ENCODE measurements around the gene ID3.
"Not testable (repeated sequence)": the region's sequence is repeated elsewhere in the genome, so short reads cannot be mapped to it uniquely, and the experiment has no call there.

The ID3 gene

GRCh38 chr1:23588749-23589548 is 29.6 kb upstream of the ID3 start:
- no peak for DNase-seq

GRCh38 chr1:23585321-23586022 is 26.2 kb upstream of the ID3 start:
- no peak for DNase-seq

GRCh38 chr1:23583727-23584126 is 24.4 kb upstream of the ID3 start:
- not testable (repeated sequence) for DNase-seq

- no peak for DNase-seq
Observed at GRCh38 chr1:23582820-23583219, 23.5 kb upstream of the ID3 start.

GRCh38 chr1:23581219-23581618 is 21.9 kb upstream of the ID3 start:
- no peak for DNase-seq

- DNase-seq, result no peak
Observed at GRCh38 chr1:23578997-23579363, 19.7 kb upstream of the ID3 start.

GRCh38 chr1:23578311-23578996 is 19.2 kb upstream of the ID3 start:
- DNase-seq, result no peak

- DNase-seq, result no peak
Observed at GRCh38 chr1:23577056-23578004, 18.0 kb upstream of the ID3 start.

GRCh38 chr1:23576338-23577055 is 17.2 kb upstream of the ID3 start:
- no peak for DNase-seq

GRCh38 chr1:23575226-23575810 is 16.0 kb upstream of the ID3 start:
- DNase-seq, result no peak

- no peak for DNase-seq
Observed at GRCh38 chr1:23574265-23574754, 15.0 kb upstream of the ID3 start.

- no peak for DNase-seq
Observed at GRCh38 chr1:23573574-23574182, 14.4 kb upstream of the ID3 start.

GRCh38 chr1:23571465-23571864 is 12.2 kb upstream of the ID3 start:
- DNase-seq, result no peak

GRCh38 chr1:23570001-23570691 is 10.8 kb upstream of the ID3 start:
- DNase-seq, result no peak

- DNase-seq, result no peak
Observed at GRCh38 chr1:23568608-23569383, 9.5 kb upstream of the ID3 start.

GRCh38 chr1:23567996-23568607 is 8.8 kb upstream of the ID3 start:
- DNase-seq, result no peak

GRCh38 chr1:23567629-23567995 is 8.3 kb upstream of the ID3 start:
- DNase-seq, result no peak

- no peak for DNase-seq
Observed at GRCh38 chr1:23566304-23566703, 7.0 kb upstream of the ID3 start.

- no peak for DNase-seq
Observed at GRCh38 chr1:23565776-23566175, 6.5 kb upstream of the ID3 start.
